HepG2 (cell line): ENCODE results near the gene SAMD14. TPM values are rescaled to one million over a fixed set of nuclear protein-coding genes. Genes with fewer than 3 reads are reported as not detected.

ENCODE experiments used
- CCAR2 ChIP-seq: fragments of 200-400 bp; formaldehyde crosslinking; optimal IDR thresholded peaks from 2 replicates; pipeline ENCODE3; 2018; ENCODE audit warnings: low read depth, mild to moderate bottlenecking, low read length, moderate library complexity
- HMGA1 ChIP-seq: sonication (generic); formaldehyde crosslinking; conservative IDR thresholded peaks from 2 replicates; pipeline ENCODE4 v1.4.0; 2020; ENCODE audit warnings: missing genetic modification reagents
- HNRNPLL ChIP-seq: fragments of 200-400 bp; formaldehyde crosslinking; IDR thresholded peaks from 2 replicates; pipeline ENCODE4 v1.6.1; 2017; ENCODE audit warnings: mild to moderate bottlenecking, low read depth, low read length; ENCODE audit not compliant: poor library complexity, severe bottlenecking
- NFRKB ChIP-seq: fragments of 450-650 bp; IDR thresholded peaks from 2 replicates; pipeline ENCODE4 v1.6.1; 2017
- SRF ChIP-seq: IDR thresholded peaks from 2 replicates; pipeline ENCODE4 v1.6.1; 2011; ENCODE audit warnings: mild to moderate bottlenecking, low read depth, low read length, moderate library complexity
- ZBTB7B ChIP-seq: sonication (generic); formaldehyde crosslinking; IDR thresholded peaks from 2 replicates; pipeline ENCODE4 v1.4.0; 2020; ENCODE audit warnings: missing genetic modification reagents
- ZNF205 ChIP-seq: IDR thresholded peaks from 2 replicates; pipeline ENCODE4 v1.6.1; 2018; ENCODE audit warnings: missing biosample characterization, missing genetic modification reagents
- ZNF878 ChIP-seq: sonication (generic); formaldehyde crosslinking; IDR thresholded peaks from 2 replicates; pipeline ENCODE4 v1.8.1; 2023; ENCODE audit warnings: mild to moderate bottlenecking, missing genetic modification reagents, moderate library complexity
- polyA plus RNA-seq, 8 experiments: library from polyadenylated mRNA; depleted of rRNA in 3 of 8; stranded (reverse) in 7 of 8; unstranded in 1 of 8; fragments of >200 nt; fragmentation: Illumina TruSeq in 4 of 8; extraction: Trizol in 4 of 8; gene quantifications; 2 replicates each; pipeline versions ENCODE4 v1.2.1 to v1.2.3, GENCODE V29; 2011 to 2016; ENCODE audit warnings: low read depth in 4 of 8, missing spikeins in 1 of 8, mixed read lengths in 1 of 8; ENCODE audit not compliant: insufficient read depth in 1 of 8
- total RNA-seq, 5 experiments: library from RNA; depleted of rRNA; stranded (reverse); fragments of >200 nt; fragmentation: Illumina TruSeq; extraction: Trizol; gene quantifications; 2 replicates each; pipeline ENCODE4 v1.2.3, GENCODE V29; 2016; ENCODE audit warnings: low read depth in 1 of 5
- TF ChIP-seq, protein P1 (sequence below): sonication (generic); formaldehyde crosslinking; IDR thresholded peaks from 2 replicates; pipeline ENCODE4 v1.4.0; 2020; ENCODE audit warnings: mild to moderate bottlenecking, missing genetic modification reagents
- TF ChIP-seq, protein P2 (sequence below): sonication (generic); formaldehyde crosslinking; IDR thresholded peaks from 2 replicates; pipeline ENCODE4 v1.4.0; 2020; ENCODE audit warnings: missing genetic modification reagents, borderline replicate concordance
- TF ChIP-seq, protein P3 (sequence below): sonication (generic); formaldehyde crosslinking; IDR thresholded peaks from 2 replicates; pipeline ENCODE4 v1.4.0; 2020; ENCODE audit warnings: missing genetic modification reagents
- TF ChIP-seq, protein P4 (sequence below): sonication (generic); formaldehyde crosslinking; IDR thresholded peaks from 2 replicates; pipeline ENCODE4 v1.5.0; 2020; ENCODE audit warnings: mild to moderate bottlenecking, missing genetic modification reagents, borderline replicate concordance
- TF ChIP-seq, protein P5 (sequence below): IDR thresholded peaks from 2 replicates; pipeline ENCODE4 v1.4.0; 2020; ENCODE audit warnings: mild to moderate bottlenecking, missing genetic modification reagents

Gene SAMD14
- total and polyA plus RNA-seq, 2 of the 13 experiments (the other 11 are each of a cell fraction or from before 2014, with no cell fraction given): 0.07 to 0.22 TPM

DNA sequence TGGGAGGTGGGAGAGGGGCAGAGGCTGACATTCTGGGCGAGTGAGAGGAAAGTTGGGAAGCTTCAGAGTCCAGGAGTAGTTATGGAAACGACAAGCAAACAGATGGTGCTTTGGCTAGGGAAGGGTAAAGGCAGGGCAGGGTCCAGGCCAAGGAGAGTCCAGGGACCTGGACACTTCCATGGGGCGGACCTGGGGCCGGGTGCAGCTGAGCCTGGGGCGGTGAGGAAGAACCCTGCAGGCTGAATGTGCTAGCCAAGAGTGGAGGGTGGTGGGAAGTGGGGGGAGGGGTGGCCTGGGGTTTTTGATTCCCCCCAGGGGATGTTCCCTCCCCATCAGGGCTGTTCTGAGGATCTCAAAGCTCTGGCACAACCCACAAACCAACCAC lies 17.9 kb upstream of the SAMD14 start (continued):
- TF ChIP-seq, protein P1, sequence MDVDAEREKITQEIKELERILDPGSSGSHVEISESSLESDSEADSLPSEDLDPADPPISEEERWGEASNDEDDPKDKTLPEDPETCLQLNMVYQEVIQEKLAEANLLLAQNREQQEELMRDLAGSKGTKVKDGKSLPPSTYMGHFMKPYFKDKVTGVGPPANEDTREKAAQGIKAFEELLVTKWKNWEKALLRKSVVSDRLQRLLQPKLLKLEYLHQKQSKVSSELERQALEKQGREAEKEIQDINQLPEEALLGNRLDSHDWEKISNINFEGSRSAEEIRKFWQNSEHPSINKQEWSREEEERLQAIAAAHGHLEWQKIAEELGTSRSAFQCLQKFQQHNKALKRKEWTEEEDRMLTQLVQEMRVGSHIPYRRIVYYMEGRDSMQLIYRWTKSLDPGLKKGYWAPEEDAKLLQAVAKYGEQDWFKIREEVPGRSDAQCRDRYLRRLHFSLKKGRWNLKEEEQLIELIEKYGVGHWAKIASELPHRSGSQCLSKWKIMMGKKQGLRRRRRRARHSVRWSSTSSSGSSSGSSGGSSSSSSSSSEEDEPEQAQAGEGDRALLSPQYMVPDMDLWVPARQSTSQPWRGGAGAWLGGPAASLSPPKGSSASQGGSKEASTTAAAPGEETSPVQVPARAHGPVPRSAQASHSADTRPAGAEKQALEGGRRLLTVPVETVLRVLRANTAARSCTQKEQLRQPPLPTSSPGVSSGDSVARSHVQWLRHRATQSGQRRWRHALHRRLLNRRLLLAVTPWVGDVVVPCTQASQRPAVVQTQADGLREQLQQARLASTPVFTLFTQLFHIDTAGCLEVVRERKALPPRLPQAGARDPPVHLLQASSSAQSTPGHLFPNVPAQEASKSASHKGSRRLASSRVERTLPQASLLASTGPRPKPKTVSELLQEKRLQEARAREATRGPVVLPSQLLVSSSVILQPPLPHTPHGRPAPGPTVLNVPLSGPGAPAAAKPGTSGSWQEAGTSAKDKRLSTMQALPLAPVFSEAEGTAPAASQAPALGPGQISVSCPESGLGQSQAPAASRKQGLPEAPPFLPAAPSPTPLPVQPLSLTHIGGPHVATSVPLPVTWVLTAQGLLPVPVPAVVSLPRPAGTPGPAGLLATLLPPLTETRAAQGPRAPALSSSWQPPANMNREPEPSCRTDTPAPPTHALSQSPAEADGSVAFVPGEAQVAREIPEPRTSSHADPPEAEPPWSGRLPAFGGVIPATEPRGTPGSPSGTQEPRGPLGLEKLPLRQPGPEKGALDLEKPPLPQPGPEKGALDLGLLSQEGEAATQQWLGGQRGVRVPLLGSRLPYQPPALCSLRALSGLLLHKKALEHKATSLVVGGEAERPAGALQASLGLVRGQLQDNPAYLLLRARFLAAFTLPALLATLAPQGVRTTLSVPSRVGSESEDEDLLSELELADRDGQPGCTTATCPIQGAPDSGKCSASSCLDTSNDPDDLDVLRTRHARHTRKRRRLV (CRISPR knock-in tag): no peak
- TF ChIP-seq, protein P2, sequence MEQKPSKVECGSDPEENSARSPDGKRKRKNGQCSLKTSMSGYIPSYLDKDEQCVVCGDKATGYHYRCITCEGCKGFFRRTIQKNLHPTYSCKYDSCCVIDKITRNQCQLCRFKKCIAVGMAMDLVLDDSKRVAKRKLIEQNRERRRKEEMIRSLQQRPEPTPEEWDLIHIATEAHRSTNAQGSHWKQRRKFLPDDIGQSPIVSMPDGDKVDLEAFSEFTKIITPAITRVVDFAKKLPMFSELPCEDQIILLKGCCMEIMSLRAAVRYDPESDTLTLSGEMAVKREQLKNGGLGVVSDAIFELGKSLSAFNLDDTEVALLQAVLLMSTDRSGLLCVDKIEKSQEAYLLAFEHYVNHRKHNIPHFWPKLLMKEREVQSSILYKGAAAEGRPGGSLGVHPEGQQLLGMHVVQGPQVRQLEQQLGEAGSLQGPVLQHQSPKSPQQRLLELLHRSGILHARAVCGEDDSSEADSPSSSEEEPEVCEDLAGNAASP (CRISPR knock-in tag): peak; percentile 53; the same call in 1 of the 2 replicates
- TF ChIP-seq NFRKB (no peak), ZBTB7B (no peak; the same call in 1 of the 2 replicates), ZNF878 (CRISPR knock-in tag) (no peak), CCAR2 (no peak), ZNF205 (CRISPR knock-in tag) (no peak), HMGA1 (CRISPR knock-in tag) (no peak), SRF (no peak), HNRNPLL (no peak)
- TF ChIP-seq, protein P3, sequence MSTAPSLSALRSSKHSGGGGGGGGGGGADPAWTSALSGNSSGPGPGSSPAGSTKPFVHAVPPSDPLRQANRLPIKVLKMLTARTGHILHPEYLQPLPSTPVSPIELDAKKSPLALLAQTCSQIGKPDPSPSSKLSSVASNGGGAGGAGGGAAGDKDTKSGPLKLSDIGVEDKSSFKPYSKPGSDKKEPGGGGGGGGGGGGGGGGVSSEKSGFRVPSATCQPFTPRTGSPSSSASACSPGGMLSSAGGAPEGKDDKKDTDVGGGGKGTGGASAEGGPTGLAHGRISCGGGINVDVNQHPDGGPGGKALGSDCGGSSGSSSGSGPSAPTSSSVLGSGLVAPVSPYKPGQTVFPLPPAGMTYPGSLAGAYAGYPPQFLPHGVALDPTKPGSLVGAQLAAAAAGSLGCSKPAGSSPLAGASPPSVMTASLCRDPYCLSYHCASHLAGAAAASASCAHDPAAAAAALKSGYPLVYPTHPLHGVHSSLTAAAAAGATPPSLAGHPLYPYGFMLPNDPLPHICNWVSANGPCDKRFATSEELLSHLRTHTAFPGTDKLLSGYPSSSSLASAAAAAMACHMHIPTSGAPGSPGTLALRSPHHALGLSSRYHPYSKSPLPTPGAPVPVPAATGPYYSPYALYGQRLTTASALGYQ (CRISPR knock-in tag): no peak
- TF ChIP-seq, protein P4, sequence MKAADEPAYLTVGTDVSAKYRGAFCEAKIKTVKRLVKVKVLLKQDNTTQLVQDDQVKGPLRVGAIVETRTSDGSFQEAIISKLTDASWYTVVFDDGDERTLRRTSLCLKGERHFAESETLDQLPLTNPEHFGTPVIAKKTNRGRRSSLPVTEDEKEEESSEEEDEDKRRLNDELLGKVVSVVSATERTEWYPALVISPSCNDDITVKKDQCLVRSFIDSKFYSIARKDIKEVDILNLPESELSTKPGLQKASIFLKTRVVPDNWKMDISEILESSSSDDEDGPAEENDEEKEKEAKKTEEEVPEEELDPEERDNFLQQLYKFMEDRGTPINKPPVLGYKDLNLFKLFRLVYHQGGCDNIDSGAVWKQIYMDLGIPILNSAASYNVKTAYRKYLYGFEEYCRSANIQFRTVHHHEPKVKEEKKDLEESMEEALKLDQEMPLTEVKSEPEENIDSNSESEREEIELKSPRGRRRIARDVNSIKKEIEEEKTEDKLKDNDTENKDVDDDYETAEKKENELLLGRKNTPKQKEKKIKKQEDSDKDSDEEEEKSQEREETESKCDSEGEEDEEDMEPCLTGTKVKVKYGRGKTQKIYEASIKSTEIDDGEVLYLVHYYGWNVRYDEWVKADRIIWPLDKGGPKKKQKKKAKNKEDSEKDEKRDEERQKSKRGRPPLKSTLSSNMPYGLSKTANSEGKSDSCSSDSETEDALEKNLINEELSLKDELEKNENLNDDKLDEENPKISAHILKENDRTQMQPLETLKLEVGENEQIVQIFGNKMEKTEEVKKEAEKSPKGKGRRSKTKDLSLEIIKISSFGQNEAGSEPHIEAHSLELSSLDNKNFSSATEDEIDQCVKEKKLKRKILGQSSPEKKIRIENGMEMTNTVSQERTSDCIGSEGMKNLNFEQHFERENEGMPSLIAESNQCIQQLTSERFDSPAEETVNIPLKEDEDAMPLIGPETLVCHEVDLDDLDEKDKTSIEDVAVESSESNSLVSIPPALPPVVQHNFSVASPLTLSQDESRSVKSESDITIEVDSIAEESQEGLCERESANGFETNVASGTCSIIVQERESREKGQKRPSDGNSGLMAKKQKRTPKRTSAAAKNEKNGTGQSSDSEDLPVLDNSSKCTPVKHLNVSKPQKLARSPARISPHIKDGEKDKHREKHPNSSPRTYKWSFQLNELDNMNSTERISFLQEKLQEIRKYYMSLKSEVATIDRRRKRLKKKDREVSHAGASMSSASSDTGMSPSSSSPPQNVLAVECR (CRISPR knock-in tag): peak; percentile 54; the same call in 1 of the 2 replicates
- TF ChIP-seq, protein P5, sequence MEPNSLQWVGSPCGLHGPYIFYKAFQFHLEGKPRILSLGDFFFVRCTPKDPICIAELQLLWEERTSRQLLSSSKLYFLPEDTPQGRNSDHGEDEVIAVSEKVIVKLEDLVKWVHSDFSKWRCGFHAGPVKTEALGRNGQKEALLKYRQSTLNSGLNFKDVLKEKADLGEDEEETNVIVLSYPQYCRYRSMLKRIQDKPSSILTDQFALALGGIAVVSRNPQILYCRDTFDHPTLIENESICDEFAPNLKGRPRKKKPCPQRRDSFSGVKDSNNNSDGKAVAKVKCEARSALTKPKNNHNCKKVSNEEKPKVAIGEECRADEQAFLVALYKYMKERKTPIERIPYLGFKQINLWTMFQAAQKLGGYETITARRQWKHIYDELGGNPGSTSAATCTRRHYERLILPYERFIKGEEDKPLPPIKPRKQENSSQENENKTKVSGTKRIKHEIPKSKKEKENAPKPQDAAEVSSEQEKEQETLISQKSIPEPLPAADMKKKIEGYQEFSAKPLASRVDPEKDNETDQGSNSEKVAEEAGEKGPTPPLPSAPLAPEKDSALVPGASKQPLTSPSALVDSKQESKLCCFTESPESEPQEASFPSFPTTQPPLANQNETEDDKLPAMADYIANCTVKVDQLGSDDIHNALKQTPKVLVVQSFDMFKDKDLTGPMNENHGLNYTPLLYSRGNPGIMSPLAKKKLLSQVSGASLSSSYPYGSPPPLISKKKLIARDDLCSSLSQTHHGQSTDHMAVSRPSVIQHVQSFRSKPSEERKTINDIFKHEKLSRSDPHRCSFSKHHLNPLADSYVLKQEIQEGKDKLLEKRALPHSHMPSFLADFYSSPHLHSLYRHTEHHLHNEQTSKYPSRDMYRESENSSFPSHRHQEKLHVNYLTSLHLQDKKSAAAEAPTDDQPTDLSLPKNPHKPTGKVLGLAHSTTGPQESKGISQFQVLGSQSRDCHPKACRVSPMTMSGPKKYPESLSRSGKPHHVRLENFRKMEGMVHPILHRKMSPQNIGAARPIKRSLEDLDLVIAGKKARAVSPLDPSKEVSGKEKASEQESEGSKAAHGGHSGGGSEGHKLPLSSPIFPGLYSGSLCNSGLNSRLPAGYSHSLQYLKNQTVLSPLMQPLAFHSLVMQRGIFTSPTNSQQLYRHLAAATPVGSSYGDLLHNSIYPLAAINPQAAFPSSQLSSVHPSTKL: peak; percentile 20; the same call in 1 of the 2 replicates
